ENCODE measurements around the gene SGTA. TPM values are rescaled to one million over a fixed set of nuclear protein-coding genes. Genes with fewer than 3 reads are reported as not detected.

The SGTA gene
- total RNA-seq, 2 experiments from 2014 or later = 44.3 to 44.6 TPM

- Mint-ChIP-seq H3K27me3 (ENCODE audit: low read depth) (no peaks in the 10 kb centered on the region), H3K27ac (no peak overlapping the region), H3K9me3 (no peaks in the 10 kb centered on the region), H3K4me1 (ENCODE audit: low read depth) (peaks cover 5% of the 10 kb centered on the region), H3K36me3 (ENCODE audit: low read depth) (peaks cover 5% of the 10 kb centered on the region), H3K4me3 (no peak overlapping the region)
- CTCF ChIA-PET = no interaction called here
- no peak for DNase-seq
- intact Hi-C loops (cut with micrococcal nuclease) = no loop called here
These were observed 32.1 kb upstream of the SGTA start for GRCh38 chr19:2815191-2815614.

- no peak for DNase-seq
- H3K4me1 Mint-ChIP-seq (ENCODE audit: low read depth) = peaks cover 4% of the 10 kb centered on the region
- CTCF ChIA-PET = no interaction called here
- peaks cover 5% of the 10 kb centered on the region for H3K36me3 Mint-ChIP-seq (ENCODE audit: low read depth)
- H3K27ac Mint-ChIP-seq = no peak overlapping the region
- no peaks in the 10 kb centered on the region for H3K9me3 Mint-ChIP-seq
- intact Hi-C loops (cut with micrococcal nuclease) = no loop called here
- H3K4me3 Mint-ChIP-seq = no peak overlapping the region
- no peaks in the 10 kb centered on the region for H3K27me3 Mint-ChIP-seq (ENCODE audit: low read depth)
These were observed 31.4 kb upstream of the SGTA start for GRCh38 chr19:2814426-2814825.

DNA sequence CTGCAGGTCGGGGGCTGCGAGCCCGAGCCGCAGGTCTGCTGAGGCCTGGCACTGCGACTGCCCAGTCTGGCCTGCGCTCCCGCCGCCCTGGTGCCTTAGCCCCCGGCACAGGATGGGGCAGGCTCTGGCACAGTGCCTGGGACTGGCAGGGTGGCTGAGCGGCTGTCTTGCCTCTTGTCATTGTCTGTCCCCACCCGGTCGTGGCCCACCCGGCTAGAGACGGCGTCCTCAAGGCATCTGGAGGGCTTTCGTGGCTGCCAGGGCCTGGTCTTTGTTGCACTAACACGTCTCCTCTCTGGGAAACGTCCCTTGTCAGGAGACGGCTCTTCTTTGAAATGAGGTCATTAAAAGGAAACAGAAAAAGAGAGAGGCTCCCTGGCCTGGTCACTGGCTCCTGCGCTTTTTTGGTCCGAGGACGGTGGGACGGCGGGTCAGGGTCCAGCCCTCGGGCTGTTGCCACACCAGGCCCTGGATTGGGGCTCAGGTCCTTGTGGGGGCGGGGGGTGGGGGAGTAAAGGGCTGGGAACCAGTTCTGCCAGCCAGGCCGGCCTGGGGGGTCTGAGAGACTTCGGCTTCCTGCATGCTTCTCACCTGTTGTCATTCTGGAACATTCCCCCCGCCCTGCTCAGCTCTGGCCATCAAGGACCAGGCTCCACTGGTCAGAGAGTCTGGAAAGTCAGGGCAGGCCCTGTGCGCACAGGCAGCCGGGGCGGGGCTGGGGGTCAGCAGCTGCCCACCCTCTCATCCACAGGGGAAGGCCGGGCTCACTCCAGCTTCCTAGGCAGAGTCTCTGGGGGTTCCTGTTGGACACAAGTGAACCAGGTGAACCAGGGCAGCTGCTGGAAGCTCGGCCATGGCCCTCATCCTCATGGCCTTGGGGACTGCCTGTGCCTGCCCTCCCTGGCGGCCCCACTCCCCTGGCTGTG, 30.4 kb upstream of the SGTA start:
- intact Hi-C loops (cut with micrococcal nuclease) = no loop called here
- H3K27ac Mint-ChIP-seq = no peak overlapping the region

DNA sequence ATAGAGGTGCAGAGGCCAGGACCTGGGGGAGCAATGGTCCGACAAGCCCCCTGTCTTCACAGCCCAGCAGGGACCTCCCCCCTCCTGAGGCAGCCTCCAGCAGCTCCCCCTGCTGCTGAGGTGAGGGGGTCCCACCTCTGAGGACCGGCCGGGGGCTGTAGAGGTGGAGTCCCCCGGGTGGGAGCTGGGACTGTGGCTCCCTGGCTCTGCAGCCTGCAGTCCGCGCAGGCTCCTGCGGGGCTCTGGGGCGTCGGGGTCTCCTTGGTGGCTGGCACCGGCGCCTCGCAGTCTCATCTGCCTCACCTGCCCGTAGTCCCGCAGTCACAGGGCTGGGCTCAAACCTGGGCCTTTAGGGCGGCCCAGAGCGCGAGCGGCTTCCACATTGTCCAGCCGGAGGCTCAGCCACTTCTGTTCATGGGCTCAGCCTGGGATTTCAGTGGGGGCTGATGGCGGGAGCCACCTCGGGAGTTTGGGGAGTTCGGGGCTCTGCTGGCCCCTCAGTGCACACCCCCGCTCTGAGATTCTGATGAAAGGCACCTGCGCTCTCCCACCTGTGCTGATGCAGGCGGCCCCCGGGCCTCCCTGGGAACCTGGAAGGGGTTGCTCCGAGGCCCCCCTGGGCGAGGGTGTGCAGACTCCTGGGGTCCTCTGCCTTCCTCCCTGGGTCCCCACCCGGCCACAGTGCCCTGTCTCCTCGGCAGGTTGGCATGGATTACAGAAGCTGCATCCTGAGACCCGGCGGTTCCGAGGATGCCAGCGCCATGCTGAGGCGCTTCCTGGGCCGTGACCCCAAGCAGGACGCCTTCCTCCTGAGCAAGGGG, 29.6 kb upstream of the SGTA start:
- Mint-ChIP-seq H3K27ac (no peak overlapping the region), H3K4me3 (no peak overlapping the region), H3K4me1 (ENCODE audit: low read depth) (peaks cover 4% of the 10 kb centered on the region), H3K36me3 (ENCODE audit: low read depth) (peaks cover 12% of the 10 kb centered on the region), H3K9me3 (no peaks in the 10 kb centered on the region), H3K27me3 (ENCODE audit: low read depth) (no peaks in the 10 kb centered on the region)
- intact Hi-C loops (cut with micrococcal nuclease) = no loop called here
- no peak for DNase-seq
- CTCF ChIA-PET = interaction anchor here (0.5 kb wide), 1 partner anchor 420 kb away, joined by 3 read pairs; no protein-coding TSS in a partner anchor

More for the DNA sequence above, 30.4 kb upstream of the SGTA start:
- Mint-ChIP-seq H3K27me3 (ENCODE audit: low read depth) (no peaks in the 10 kb centered on the region), H3K4me3 (no peak overlapping the region), H3K4me1 (ENCODE audit: low read depth) (peaks cover 4% of the 10 kb centered on the region), H3K36me3 (ENCODE audit: low read depth) (peaks cover 12% of the 10 kb centered on the region), H3K9me3 (no peaks in the 10 kb centered on the region)
- no peak for DNase-seq
- CTCF ChIA-PET = no interaction called here

- H3K27ac Mint-ChIP-seq = no peak overlapping the region
- no peak for DNase-seq
- H3K36me3 Mint-ChIP-seq (ENCODE audit: low read depth) = peaks cover 12% of the 10 kb centered on the region
- H3K4me1 Mint-ChIP-seq (ENCODE audit: low read depth) = no peaks in the 10 kb centered on the region
- CTCF ChIA-PET = no interaction called here
- H3K27me3 Mint-ChIP-seq (ENCODE audit: low read depth) = no peaks in the 10 kb centered on the region
- H3K4me3 Mint-ChIP-seq = no peak overlapping the region
- intact Hi-C loops (cut with micrococcal nuclease) = no loop called here
- H3K9me3 Mint-ChIP-seq = no peaks in the 10 kb centered on the region
These were observed 28.8 kb upstream of the SGTA start for GRCh38 chr19:2811735-2812413.

- Mint-ChIP-seq H3K27ac (no peak overlapping the region), H3K9me3 (no peaks in the 10 kb centered on the region), H3K4me1 (ENCODE audit: low read depth) (no peaks in the 10 kb centered on the region), H3K36me3 (ENCODE audit: low read depth) (peaks cover 12% of the 10 kb centered on the region), H3K4me3 (no peak overlapping the region), H3K27me3 (ENCODE audit: low read depth) (no peaks in the 10 kb centered on the region)
- intact Hi-C loops (cut with micrococcal nuclease) = no loop called here
- CTCF ChIA-PET = no interaction called here
- no peak for DNase-seq
These were observed 28.2 kb upstream of the SGTA start for GRCh38 chr19:2811221-2811722.

DNA sequence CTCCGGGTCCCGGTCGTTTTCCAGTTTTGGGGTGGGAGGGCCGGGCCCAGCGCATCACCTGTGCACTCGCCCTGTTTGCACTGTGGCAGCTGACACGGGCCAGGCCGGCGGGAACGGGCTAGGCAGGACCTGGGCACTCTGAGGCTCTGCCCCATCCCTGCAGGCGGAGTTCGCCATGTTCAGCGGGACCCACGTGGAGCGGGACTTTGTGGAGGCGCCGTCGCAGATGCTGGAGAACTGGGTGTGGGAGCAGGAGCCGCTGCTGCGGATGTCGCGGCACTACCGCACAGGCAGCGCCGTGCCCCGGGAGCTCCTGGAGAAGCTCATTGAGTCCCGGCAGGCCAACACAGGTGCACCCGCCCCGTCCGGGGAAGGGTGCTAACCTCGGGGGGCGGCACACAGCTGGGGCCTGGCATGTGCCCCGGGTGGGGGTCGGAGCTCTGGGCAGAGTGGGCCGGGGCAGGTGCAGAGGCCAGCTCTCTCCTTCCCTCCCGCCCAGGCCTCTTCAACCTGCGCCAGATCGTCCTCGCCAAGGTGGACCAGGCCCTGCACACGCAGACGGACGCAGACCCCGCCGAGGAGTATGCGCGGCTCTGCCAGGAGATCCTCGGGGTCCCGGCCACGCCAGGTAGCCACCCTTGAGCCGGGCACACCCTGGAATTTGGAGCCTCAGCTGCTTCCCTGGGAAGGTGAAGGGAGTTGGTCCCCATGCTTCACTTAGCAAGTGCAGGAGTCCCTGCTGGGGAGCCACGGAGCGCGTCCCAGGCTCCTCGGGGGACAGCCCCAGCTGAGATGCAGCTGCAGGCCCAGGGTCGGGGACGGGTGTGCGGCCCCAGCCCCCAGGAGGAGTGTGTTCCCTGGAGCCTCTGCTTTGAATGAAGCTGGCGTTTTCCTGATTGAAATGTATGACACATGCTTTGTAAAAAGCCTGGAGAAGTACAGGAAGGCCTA, 27.3 kb upstream of the SGTA start:
- H3K9me3 Mint-ChIP-seq = no peaks in the 10 kb centered on the region
- no peaks in the 10 kb centered on the region for H3K4me1 Mint-ChIP-seq (ENCODE audit: low read depth)
- H3K27ac Mint-ChIP-seq = no peak overlapping the region
- no peak for DNase-seq
- intact Hi-C loops (cut with micrococcal nuclease) = no loop called here
- H3K27me3 Mint-ChIP-seq (ENCODE audit: low read depth) = no peaks in the 10 kb centered on the region
- CTCF ChIA-PET = interaction anchor here (0.6 kb wide), 2 partner anchors 155 to 162 kb away, joined by 3 read pairs; no protein-coding TSS in a partner anchor
- H3K4me3 Mint-ChIP-seq = no peak overlapping the region
- H3K36me3 Mint-ChIP-seq (ENCODE audit: low read depth) = peaks cover 14% of the 10 kb centered on the region

GRCh38 chr19:2809387-2810140, 26.5 kb upstream of the SGTA start:
- no peaks in the 10 kb centered on the region for H3K27me3 Mint-ChIP-seq (ENCODE audit: low read depth)
- H3K4me3 Mint-ChIP-seq = no peak overlapping the region
- H3K27ac Mint-ChIP-seq = no peak overlapping the region
- peaks cover 16% of the 10 kb centered on the region for H3K36me3 Mint-ChIP-seq (ENCODE audit: low read depth)
- no peaks in the 10 kb centered on the region for H3K9me3 Mint-ChIP-seq
- intact Hi-C loops (cut with micrococcal nuclease) = no loop called here
- no peaks in the 10 kb centered on the region for H3K4me1 Mint-ChIP-seq (ENCODE audit: low read depth)
- CTCF ChIA-PET = interaction anchor here (0.6 kb wide), 1 partner anchor 155 kb away, joined by 3 read pairs; no protein-coding TSS in a partner anchor
- no peak for DNase-seq

DNA sequence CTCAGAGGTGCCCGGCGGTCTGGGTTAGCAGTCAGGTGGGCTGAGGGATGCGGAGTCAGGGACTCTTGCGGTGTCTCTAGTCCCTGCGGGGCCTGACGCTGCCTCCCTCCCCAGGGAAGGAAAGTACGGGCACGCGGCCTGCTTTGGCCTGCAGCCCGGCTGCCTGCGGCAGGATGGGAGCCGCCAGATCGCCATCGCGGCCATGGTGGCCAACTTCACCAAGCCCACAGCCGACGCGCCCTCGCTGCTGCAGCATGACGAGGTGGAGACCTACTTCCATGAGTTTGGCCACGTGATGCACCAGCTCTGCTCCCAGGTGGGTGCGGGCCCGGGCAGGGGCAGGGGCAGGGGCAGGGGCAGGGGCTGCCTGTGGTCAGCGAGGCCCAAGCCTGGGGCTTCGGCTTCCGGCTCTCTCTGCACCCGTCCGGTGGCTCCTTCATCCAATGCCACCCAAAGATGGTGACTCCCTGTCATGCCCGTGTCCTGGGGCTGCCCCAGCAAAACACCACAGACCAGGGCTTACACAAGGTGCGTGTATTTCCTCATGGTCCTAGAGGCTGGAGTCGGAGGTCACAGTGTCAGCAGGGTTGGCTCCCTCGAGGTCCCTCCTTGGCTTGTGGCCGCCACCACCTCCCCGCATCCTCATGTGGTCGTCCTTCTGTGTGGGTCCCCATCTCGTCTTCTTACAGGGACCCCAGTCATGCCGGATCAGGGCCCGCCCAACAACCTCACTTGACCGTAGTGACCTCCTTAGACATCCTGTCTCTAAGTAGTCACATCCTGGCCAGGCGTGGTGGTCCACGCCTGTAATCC, 25.3 kb upstream of the SGTA start:
- Mint-ChIP-seq H3K4me1 (ENCODE audit: low read depth) (no peaks in the 10 kb centered on the region), H3K9me3 (no peaks in the 10 kb centered on the region), H3K27me3 (ENCODE audit: low read depth) (no peaks in the 10 kb centered on the region), H3K36me3 (ENCODE audit: low read depth) (peaks cover 12% of the 10 kb centered on the region), H3K4me3 (no peak overlapping the region), H3K27ac (no peak overlapping the region)
- CTCF ChIA-PET = no interaction called here
- intact Hi-C loops (cut with micrococcal nuclease) = no loop called here
- no peak for DNase-seq

GRCh38 chr19:2807379-2808128, 24.5 kb upstream of the SGTA start:
- Mint-ChIP-seq H3K4me3 (no peak overlapping the region), H3K9me3 (no peaks in the 10 kb centered on the region), H3K27me3 (ENCODE audit: low read depth) (no peaks in the 10 kb centered on the region), H3K36me3 (ENCODE audit: low read depth) (peaks cover 19% of the 10 kb centered on the region), H3K27ac (no peak overlapping the region), H3K4me1 (ENCODE audit: low read depth) (no peaks in the 10 kb centered on the region)
- intact Hi-C loops (cut with micrococcal nuclease) = no loop called here
- CTCF ChIA-PET = no interaction called here
- DNase-seq = no peak

All from activated naive CD4-positive, alpha-beta T cell treated with anti-CD3 and anti-CD28 coated beads for 36 hours (primary cell).